NT2/D1 (cell line): Measurements from ENCODE around the gene CATSPER4.

Experiments used
- SUZ12 ChIP-seq: IDR thresholded peaks from 2 replicates; pipeline ENCODE4 v1.6.1; 2011; ENCODE audit not compliant: insufficient read length, insufficient read depth; ENCODE audit errors: extremely low read depth
- YY1 ChIP-seq: IDR thresholded peaks from 2 replicates; pipeline ENCODE4 v1.6.1; 2011; ENCODE audit not compliant: insufficient read length, insufficient read depth
- ZNF274 ChIP-seq: IDR thresholded peaks from 2 replicates; pipeline ENCODE4 v1.6.1; 2011; ENCODE audit warnings: mild to moderate bottlenecking, low read depth, low read length

GRCh38 chr1:26191739-26192138 is 1.3 kb downstream of the CATSPER4 start:
- TF ChIP-seq ZNF274: no peak
- TF ChIP-seq YY1: no peak
- TF ChIP-seq SUZ12: no peak
